Stimulated activated CD4-positive, alpha-beta T cell treated with anti-CD3 and anti-CD28 coated beads, Interleukin-1b, Interleukin-23, amount 100 ng/mL, for 24 hours (primary cell): ENCODE data around the gene SRSF7.
"Not testable (repeated sequence)": the region's sequence is repeated elsewhere in the genome, so short reads cannot be mapped to it uniquely, and the experiment has no call there.

ENCODE experiments used
- DNase-seq, 4 experiments: peaks; one replicate each; pipeline ENCODE4 v3.0.0-alpha.2; 2020; ENCODE audit warnings: low read depth in 4 of 4, low spot score in 1 of 4

The SRSF7 gene

GRCh38 chr2:38750891-38751595, at the start of gene SRSF7:
Gene SRSF7 (minus strand): TSS chr2:38751361. CDS start chr2:38751256, 105 bp downstream.
- DNase-seq, result peak; percentile 93 to 99 (median 96)

- DNase-seq, result no peak
Measured at GRCh38 chr2:38797953-38798352, 46.8 kb upstream of the SRSF7 start.

GRCh38 chr2:38797250-38797676, 46.1 kb upstream of the SRSF7 start:
- DNase-seq, result no peak

GRCh38 chr2:38795016-38795415, 43.9 kb upstream of the SRSF7 start:
- not testable (repeated sequence) for DNase-seq

- DNase-seq, result no peak
Measured at GRCh38 chr2:38794235-38794946, 43.2 kb upstream of the SRSF7 start.

- no peak for DNase-seq
Measured at GRCh38 chr2:38793511-38793910, 42.4 kb upstream of the SRSF7 start.

GRCh38 chr2:38792751-38793150, 41.6 kb upstream of the SRSF7 start:
- no peak for DNase-seq

GRCh38 chr2:38792321-38792720, 41.2 kb upstream of the SRSF7 start:
- not testable (repeated sequence) for DNase-seq

GRCh38 chr2:38791744-38792143, 40.6 kb upstream of the SRSF7 start:
- DNase-seq, result no peak

- no peak for DNase-seq
Measured at GRCh38 chr2:38789691-38790090, 38.5 kb upstream of the SRSF7 start.

- no peak for DNase-seq
Measured at GRCh38 chr2:38788306-38788705, 37.1 kb upstream of the SRSF7 start.

GRCh38 chr2:38783586-38783985, 32.4 kb upstream of the SRSF7 start:
- no peak for DNase-seq

- no peak for DNase-seq
Measured at GRCh38 chr2:38778687-38779082, 27.5 kb upstream of the SRSF7 start.

GRCh38 chr2:38776531-38776930, 25.4 kb upstream of the SRSF7 start:
- no peak for DNase-seq

- no peak for DNase-seq
Measured at GRCh38 chr2:38775921-38776225, 24.7 kb upstream of the SRSF7 start.

GRCh38 chr2:38775097-38775920, 24.1 kb upstream of the SRSF7 start:
- DNase-seq, result no peak

- no peak for DNase-seq
Measured at GRCh38 chr2:38771632-38772031, 20.5 kb upstream of the SRSF7 start.

- no peak for DNase-seq
Measured at GRCh38 chr2:38765551-38765950, 14.4 kb upstream of the SRSF7 start.

- no peak for DNase-seq
Measured at GRCh38 chr2:38765149-38765548, 14.0 kb upstream of the SRSF7 start.

- no peak for DNase-seq
Measured at GRCh38 chr2:38763728-38764127, 12.6 kb upstream of the SRSF7 start.

- no peak for DNase-seq
Measured at GRCh38 chr2:38763228-38763627, 12.1 kb upstream of the SRSF7 start.

- DNase-seq, result not testable (repeated sequence)
Measured at GRCh38 chr2:38755891-38756290, 4.7 kb upstream of the SRSF7 start.
